Spinal cord (tissue), 10 donors: Measurements from ENCODE around the gene IQCN. TPM values are rescaled to one million over a fixed set of nuclear protein-coding genes. Genes with fewer than 3 reads are reported as not detected.

Source experiments
- DNase-seq, 6 donors: peaks; one replicate each; pipeline versions ENCODE4 v3.0.0 to v3.0.0-alpha.2; 2013 to 2015; ENCODE audit warnings: low spot score in 6 of 6, low read depth in 4 of 6
- H3K27ac ChIP-seq: one replicate; pipeline ENCODE4 v1.5.1; 2013; ENCODE audit warnings: low read depth, low read length, control low read depth
- H3K27me3 ChIP-seq: one replicate; pipeline ENCODE4 v1.6.1; 2013; ENCODE audit warnings: low read length; ENCODE audit not compliant: control insufficient read depth, insufficient read depth
- H3K36me3 ChIP-seq: one replicate; pipeline ENCODE4 v1.6.1; 2013; ENCODE audit warnings: low read length; ENCODE audit not compliant: control insufficient read depth, insufficient read depth
- H3K4me1 ChIP-seq: one replicate; pipeline ENCODE4 v1.6.1; 2013; ENCODE audit warnings: low read length; ENCODE audit not compliant: control insufficient read depth, insufficient read depth
- H3K4me3 ChIP-seq: one replicate; pipeline ENCODE4 v1.5.1; 2013; ENCODE audit warnings: low read depth, low read length, control low read depth
- H3K9me3 ChIP-seq: one replicate; pipeline ENCODE4 v1.6.1; 2013; ENCODE audit warnings: low read length; ENCODE audit not compliant: control insufficient read depth, insufficient read depth
- WGBS: methylation state at CpG from one replicate; pipeline ENCODE4 v1.1.5; 2013; ENCODE audit warnings: missing lambda C conversion rate; ENCODE audit not compliant: insufficient coverage; 5-methylcytosine and 5-hydroxymethylcytosine counted together
- polyA plus RNA-seq, 2 donors: library from polyadenylated mRNA; unstranded; fragments of 120-200 nt; gene quantifications; one replicate each; pipeline ENCODE4 v1.2.1, GENCODE V29; 2013; ENCODE audit not compliant: insufficient read length in 2 of 2
- total RNA-seq, 2 donors: library from RNA; depleted of rRNA in 1 of 2; stranded (reverse); fragments of 120-200 nt in 1 of 2; fragments of >200 nt in 1 of 2; gene quantifications; one replicate each; pipeline versions ENCODE4 v1.2.3 to v1.2.4, GENCODE V29; 2013 to 2014
- donor health status: healthy.

Gene IQCN
- total and polyA plus RNA-seq, 4 donors, result 0.59 to 9.0 (median 4.7) TPM

- no peaks in the 10 kb centered on the region for H3K36me3 ChIP-seq
- H3K9me3 ChIP-seq, result no peaks in the 10 kb centered on the region
- H3K27me3 ChIP-seq, result peaks cover 8% of the 10 kb centered on the region
- H3K27ac ChIP-seq, result no peak overlapping the region
- H3K4me1 ChIP-seq, result peaks cover under 1% of the 10 kb centered on the region
- no peak overlapping the region for H3K4me3 ChIP-seq
- no peak for DNase-seq
- WGBS, result 30% methylated on average over 11 of the region's 12 CpGs
Measured at GRCh38 chr19:18239303-18239702, 34.9 kb downstream of the IQCN start.

DNA sequence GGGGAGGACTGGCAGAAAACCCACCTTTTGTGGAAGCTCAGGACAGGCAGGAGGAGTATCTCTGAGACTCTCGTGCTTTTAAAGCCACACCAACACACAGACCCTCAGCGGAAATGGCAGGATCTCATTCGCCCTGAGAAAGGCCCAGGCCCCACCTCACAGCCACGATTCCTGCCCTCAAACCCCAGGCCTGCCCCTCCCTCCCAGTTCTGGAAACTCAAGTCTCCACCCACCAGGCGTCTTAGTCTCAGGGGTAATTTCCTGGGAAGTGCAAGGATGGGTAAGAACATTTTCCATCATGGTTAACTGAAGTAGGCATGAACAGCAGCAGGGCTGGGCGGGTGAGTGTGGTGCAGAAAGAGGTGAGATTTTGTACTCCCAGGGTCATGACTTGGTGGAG is 40.1 kb downstream of the IQCN start:
- WGBS, result 44% methylated on average over 5 of the region's 6 CpGs
- peak in 1 of 6 donors; percentile 42 for DNase-seq
- Histone ChIP-seq H3K4me3 (no peak overlapping the region), H3K36me3 (no peaks in the 10 kb centered on the region), H3K9me3 (no peaks in the 10 kb centered on the region), H3K27me3 (peaks cover 30% of the 10 kb centered on the region), H3K27ac (no peak overlapping the region), H3K4me1 (peaks cover 19% of the 10 kb centered on the region)

GRCh38 chr19:18233224-18233825 is 40.9 kb downstream of the IQCN start:
- Histone ChIP-seq H3K9me3 (no peaks in the 10 kb centered on the region), H3K36me3 (no peaks in the 10 kb centered on the region), H3K4me3 (peak overlapping the region; percentile 16), H3K27ac (no peak overlapping the region), H3K4me1 (peaks cover 19% of the 10 kb centered on the region), H3K27me3 (peaks cover 29% of the 10 kb centered on the region)
- peak in 3 of 6 donors; percentile 13 to 62 (median 28) for DNase-seq
- WGBS, result 8% methylated on average over 30 of the region's 37 CpGs

- Histone ChIP-seq H3K9me3 (no peaks in the 10 kb centered on the region), H3K4me1 (peaks cover 19% of the 10 kb centered on the region), H3K27ac (no peak overlapping the region), H3K4me3 (peak overlapping the region; percentile 16), H3K27me3 (peaks cover 29% of the 10 kb centered on the region), H3K36me3 (no peaks in the 10 kb centered on the region)
- WGBS, result under 1% methylated on average over 43 of the region's 46 CpGs
- DNase-seq, result peak in 3 of 6 donors; percentile 35 to 89 (median 42)
Measured at GRCh38 chr19:18232540-18233223, 41.6 kb downstream of the IQCN start.

DNA sequence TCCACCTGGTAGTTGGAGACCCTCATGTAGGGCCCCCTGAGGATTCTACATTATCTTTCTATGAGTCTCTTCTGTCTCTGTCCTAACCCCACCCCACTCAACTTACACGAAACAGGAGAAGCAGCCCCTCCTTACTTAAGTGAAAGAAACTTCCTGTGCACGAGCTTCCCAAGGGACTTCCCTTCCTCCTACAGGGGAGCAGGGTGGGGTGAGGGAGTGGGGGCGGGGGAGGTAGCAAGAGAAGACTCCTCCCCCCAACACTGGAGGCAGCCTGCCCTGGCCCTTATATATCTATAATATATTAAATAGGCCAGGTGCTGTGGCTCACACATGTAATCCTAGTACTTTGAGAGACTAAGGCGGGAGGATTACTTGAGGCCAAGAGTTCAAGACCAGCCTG is 42.5 kb downstream of the IQCN start:
- Histone ChIP-seq H3K4me3 (no peak overlapping the region), H3K4me1 (peaks cover 19% of the 10 kb centered on the region), H3K27me3 (peaks cover 33% of the 10 kb centered on the region), H3K27ac (no peak overlapping the region), H3K9me3 (no peaks in the 10 kb centered on the region), H3K36me3 (no peaks in the 10 kb centered on the region)
- WGBS, result no CpG with 5 or more reads among the region's 4 CpGs
- DNase-seq, result no peak

DNA sequence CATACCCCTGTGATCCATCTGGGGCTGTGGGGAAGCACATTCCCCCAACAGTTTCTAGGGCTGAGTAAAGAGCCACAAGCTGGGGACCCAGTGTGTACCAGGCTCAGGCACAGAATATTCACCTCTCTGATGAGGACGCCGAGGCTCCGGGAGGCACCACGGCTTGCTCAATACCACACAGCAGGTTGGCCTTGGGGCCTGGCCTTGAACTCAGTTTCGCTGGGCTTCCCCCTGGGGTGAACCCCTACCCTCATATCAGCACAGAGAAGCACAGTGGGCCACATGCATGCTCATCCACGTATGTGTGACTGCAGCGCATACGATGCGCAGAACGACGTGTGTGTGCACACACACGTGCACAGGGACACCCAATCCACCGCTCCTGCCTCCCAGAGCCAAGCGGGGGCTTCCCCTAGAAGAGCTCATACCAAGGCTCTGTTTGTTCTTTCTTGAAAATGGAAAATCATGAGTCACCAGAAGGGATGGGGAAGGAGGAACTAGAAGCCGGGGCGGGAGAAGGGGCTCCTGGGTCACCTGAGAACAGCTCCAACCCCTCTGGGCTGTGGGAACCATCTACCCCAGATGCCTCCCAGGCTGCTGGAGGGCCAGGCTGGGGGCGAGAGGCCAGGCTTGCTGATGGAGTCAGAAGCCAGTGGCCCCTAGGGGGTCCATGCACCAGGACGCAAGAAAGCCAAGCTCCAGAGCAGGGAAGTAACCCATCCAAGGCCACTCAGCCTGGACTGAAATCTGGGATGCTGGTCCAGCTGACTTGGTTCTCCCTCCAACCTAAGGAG is 43.1 kb downstream of the IQCN start:
- peaks cover 19% of the 10 kb centered on the region for H3K4me1 ChIP-seq
- H3K27me3 ChIP-seq, result peaks cover 37% of the 10 kb centered on the region
- no peaks in the 10 kb centered on the region for H3K9me3 ChIP-seq
- H3K27ac ChIP-seq, result no peak overlapping the region
- no peak for DNase-seq
- WGBS, result 64% methylated on average over 17 of the region's 18 CpGs
- no peak overlapping the region for H3K4me3 ChIP-seq
- H3K36me3 ChIP-seq, result no peaks in the 10 kb centered on the region

- 86% methylated on average over 3 of the region's 4 CpGs for WGBS
- Histone ChIP-seq H3K4me1 (peaks cover 31% of the 10 kb centered on the region), H3K27ac (no peak overlapping the region), H3K27me3 (peaks cover 49% of the 10 kb centered on the region), H3K36me3 (no peaks in the 10 kb centered on the region), H3K4me3 (no peak overlapping the region), H3K9me3 (no peaks in the 10 kb centered on the region)
- DNase-seq, result no peak
Measured at GRCh38 chr19:18229915-18230314, 44.3 kb downstream of the IQCN start.

DNA sequence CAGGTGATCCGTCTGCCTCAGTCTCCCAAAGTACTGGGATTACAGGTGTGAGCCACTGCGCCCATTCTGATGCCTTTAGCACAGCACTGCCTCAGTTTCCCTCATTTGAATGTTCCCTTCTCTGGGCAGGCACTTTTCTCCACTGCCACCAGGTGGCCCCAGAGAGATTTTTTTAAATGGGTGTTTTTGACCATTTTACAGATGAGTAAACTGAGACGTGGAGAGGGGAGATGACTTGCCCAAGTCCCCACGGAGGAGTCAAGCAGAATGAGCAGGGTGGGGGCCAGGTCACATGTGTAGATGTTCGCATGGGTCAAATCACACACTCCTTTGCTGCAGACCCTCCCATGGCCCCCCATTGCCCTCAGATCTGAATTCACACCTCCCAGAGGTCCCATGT is 44.8 kb downstream of the IQCN start:
- WGBS, result 78% methylated on average over 5 of the region's 5 CpGs
- Histone ChIP-seq H3K9me3 (no peaks in the 10 kb centered on the region), H3K27me3 (peaks cover 53% of the 10 kb centered on the region), H3K27ac (no peak overlapping the region), H3K4me3 (no peak overlapping the region), H3K36me3 (no peaks in the 10 kb centered on the region), H3K4me1 (peaks cover 36% of the 10 kb centered on the region)
- no peak for DNase-seq

DNA sequence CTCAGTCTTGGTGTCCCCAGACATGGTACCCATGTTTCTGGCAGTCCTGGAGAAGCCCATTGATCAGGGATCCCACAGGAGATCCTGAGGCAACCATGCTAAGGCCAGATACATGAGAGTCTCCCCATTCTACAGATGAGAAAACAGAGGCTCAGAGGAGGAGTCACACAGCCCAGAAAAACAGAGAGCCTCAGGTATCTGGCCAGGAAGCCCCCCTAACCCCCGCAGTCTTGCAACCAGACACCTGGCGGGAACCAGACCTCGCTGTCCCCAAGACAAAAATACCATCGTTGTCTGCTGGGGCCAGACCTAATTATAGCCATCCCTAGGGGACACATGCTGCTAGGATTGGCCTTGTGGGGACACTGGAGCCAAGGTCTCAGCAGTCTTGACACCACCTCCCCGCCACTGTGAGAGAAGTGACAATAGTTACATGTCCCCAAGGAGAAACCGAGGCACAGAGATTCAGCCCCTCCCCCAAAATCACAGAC is 46.4 kb downstream of the IQCN start:
- 71% methylated on average over 4 of the region's 6 CpGs for WGBS
- H3K27me3 ChIP-seq, result peaks cover 48% of the 10 kb centered on the region
- no peak overlapping the region for H3K27ac ChIP-seq
- no peak overlapping the region for H3K4me3 ChIP-seq
- H3K36me3 ChIP-seq, result no peaks in the 10 kb centered on the region
- peaks cover 31% of the 10 kb centered on the region for H3K4me1 ChIP-seq
- no peak for DNase-seq
- no peaks in the 10 kb centered on the region for H3K9me3 ChIP-seq
